SK-N-SH (cell line): ENCODE measurements around the gene HTT. TPM values are rescaled to one million over a fixed set of nuclear protein-coding genes. Genes with fewer than 3 reads are reported as not detected.

Experiments used
- CTCF ChIA-PET: fragments of 300-600, 350-600 bp; formaldehyde crosslinking; extraction: SDS; loops from one replicate; lab custom pipeline; 2021; lab: Yijun Ruan, JAX
- POLR2A ChIA-PET: fragments of 350-600 bp; sonication (Branson Sonifier 250); formaldehyde crosslinking; extraction: SDS; loops from one replicate; lab custom pipeline; 2020; ENCODE audit warnings: antibody characterized with exemption, inconsistent platforms; lab: Yijun Ruan, JAX
- DNase-seq: peaks from one replicate; pipeline ENCODE4 v3.0.0; 2012
- H2AFZ ChIP-seq: fragments of 200-600 bp; sonication (generic); 2 replicates; pipeline ENCODE4 v1.8.1; 2016; ENCODE audit warnings: antibody characterized with exemption, mild to moderate bottlenecking, low read depth
- H3F3A ChIP-seq: fragments of 200-600 bp; sonication (generic); replicated peaks from 2 replicates; pipeline ENCODE3; 2016; ENCODE audit warnings: antibody characterized with exemption, mild to moderate bottlenecking; ENCODE audit not compliant: insufficient read depth
- H3K27ac ChIP-seq, 2 experiments: fragments of 200-500 bp in 1 of 2; fragments of 200-600 bp in 1 of 2; sonication (Bioruptor generic) in 1 of 2; sonication (generic), shearing (Covaris generic) in 1 of 2; 2 replicates each; pipeline versions ENCODE4 v1.5.1 to v1.6.1; 2014 to 2016; ENCODE audit warnings: low read depth in 2 of 2, inconsistent platforms in 1 of 2, low read length in 1 of 2, mild to moderate bottlenecking in 1 of 2, mixed read lengths in 1 of 2
- H3K27me3 ChIP-seq: fragments of 200-600 bp; sonication (generic), shearing (Covaris generic); 2 replicates; pipeline ENCODE4 v1.6.1; 2016; ENCODE audit warnings: mixed run types; ENCODE audit not compliant: insufficient read depth
- H3K36me3 ChIP-seq, 2 experiments: fragments of 200-500 bp in 1 of 2; fragments of 200-600 bp in 1 of 2; sonication (Bioruptor generic) in 1 of 2; sonication (generic) in 1 of 2; replicated peaks in 1 of 2; 2 replicates each; pipeline versions ENCODE3 to v1.5.1; 2014 to 2016; ENCODE audit warnings: low read length in 1 of 2, mild to moderate bottlenecking in 1 of 2; ENCODE audit not compliant: insufficient read depth in 2 of 2, control insufficient read depth in 1 of 2
- H3K4me1 ChIP-seq, 2 experiments: fragments of 200-500 bp in 1 of 2; fragments of 200-600 bp in 1 of 2; sonication (Bioruptor generic) in 1 of 2; sonication (generic), shearing (Covaris generic) in 1 of 2; 2 replicates each; pipeline versions ENCODE4 v1.5.1 to v1.6.1; 2014 to 2016; ENCODE audit warnings: low read depth in 1 of 2, low read length in 1 of 2, mixed run types in 1 of 2; ENCODE audit not compliant: insufficient read depth in 2 of 2, control insufficient read depth in 1 of 2
- H3K4me2 ChIP-seq: fragments of 200-600 bp; sonication (generic), shearing (Covaris generic); 2 replicates; pipeline ENCODE4 v1.6.1; 2017; ENCODE audit warnings: mixed run types
- H3K4me3 ChIP-seq, 2 experiments: fragments of 200-500 bp in 1 of 2; fragments of 200-600 bp in 1 of 2; sonication (Bioruptor generic) in 1 of 2; sonication (generic), shearing (Covaris generic) in 1 of 2; 2 replicates each; pipeline versions ENCODE4 v1.5.1 to v1.8.1; 2014 to 2016; ENCODE audit warnings: low read depth in 2 of 2, inconsistent platforms in 1 of 2, low read length in 1 of 2, mild to moderate bottlenecking in 1 of 2, mixed read lengths in 1 of 2, moderate library complexity in 1 of 2
- H3K79me2 ChIP-seq: fragments of 200-600 bp; sonication (generic); 2 replicates; pipeline ENCODE4 v1.8.1; 2017; ENCODE audit warnings: mild to moderate bottlenecking; ENCODE audit not compliant: insufficient read depth
- H3K9ac ChIP-seq: fragments of 200-600 bp; sonication (generic); 2 replicates; pipeline ENCODE4 v1.6.1; 2017; ENCODE audit warnings: mixed run types
- H3K9me2 ChIP-seq: fragments of 200-600 bp; sonication (generic); 2 replicates; pipeline ENCODE4 v1.6.1; 2017; ENCODE audit warnings: mixed run types
- H3K9me3 ChIP-seq: fragments of 200-600 bp; sonication (generic); 2 replicates; pipeline ENCODE4 v1.6.1; 2017; ENCODE audit warnings: mixed run types, mild to moderate bottlenecking, moderate library complexity
- H4K20me1 ChIP-seq: fragments of 200-600 bp; sonication (generic); 2 replicates; pipeline ENCODE4 v1.6.1; 2017; ENCODE audit warnings: mild to moderate bottlenecking, mixed run types; ENCODE audit not compliant: insufficient read depth
- CHD2 ChIP-seq: fragments of 150-350 bp; IDR thresholded peaks from 2 replicates; pipeline ENCODE4 v1.6.1; 2018; ENCODE audit warnings: low read length; ENCODE audit not compliant: partially characterized antibody
- ELF1 ChIP-seq: IDR thresholded peaks from 2 replicates; pipeline ENCODE4 v1.4.0; 2012
- EP300 ChIP-seq, 2 experiments: IDR thresholded peaks; 2 replicates each; pipeline versions ENCODE4 v1.4.0 to v1.6.1; 2012; ENCODE audit warnings: borderline replicate concordance in 1 of 2, low read depth in 1 of 2, low read length in 1 of 2
- EZH2phosphoT487 ChIP-seq: fragments of 200-600 bp; sonication (generic); IDR thresholded peaks from 2 replicates; pipeline ENCODE4 v1.6.1; 2017; ENCODE audit warnings: low read depth, mixed run types, mild to moderate bottlenecking, antibody characterized with exemption, moderate library complexity, borderline replicate concordance
- FOSL2 ChIP-seq: IDR thresholded peaks from 2 replicates; pipeline ENCODE4 v1.4.0; 2012; ENCODE audit warnings: low read depth, mild to moderate bottlenecking, moderate library complexity, borderline replicate concordance
- FOXJ3 ChIP-seq: sonication (generic); formaldehyde crosslinking; IDR thresholded peaks from 2 replicates; pipeline ENCODE4 v1.5.1; 2020; ENCODE audit warnings: mild to moderate bottlenecking, missing genetic modification reagents
- GABPA ChIP-seq: IDR thresholded peaks from 2 replicates; pipeline ENCODE4 v1.4.0; 2012; ENCODE audit warnings: low read depth, mild to moderate bottlenecking
- GATA2 ChIP-seq: sonication (generic); formaldehyde crosslinking; IDR thresholded peaks from 2 replicates; pipeline ENCODE4 v1.5.0; 2020; ENCODE audit warnings: mild to moderate bottlenecking, missing genetic modification reagents
- JUND ChIP-seq: IDR thresholded peaks from 2 replicates; pipeline ENCODE4 v1.4.0; 2012
- NFIC ChIP-seq: IDR thresholded peaks from 2 replicates; pipeline ENCODE4 v1.4.0; 2012; ENCODE audit warnings: borderline replicate concordance
- POLR2AphosphoS5 ChIP-seq: IDR thresholded peaks from 2 replicates; pipeline ENCODE4 v1.6.1; 2012; ENCODE audit warnings: low read depth, low read length
- RFX5 ChIP-seq: IDR thresholded peaks from 2 replicates; pipeline ENCODE4 v1.6.1; 2012; ENCODE audit warnings: mild to moderate bottlenecking, improper control_type of control experiment, low read length
- RXRA ChIP-seq: IDR thresholded peaks from 2 replicates; pipeline ENCODE4 v1.4.0; 2012; ENCODE audit warnings: low read depth, mild to moderate bottlenecking, borderline replicate concordance
- TAF1 ChIP-seq: IDR thresholded peaks from 2 replicates; pipeline ENCODE4 v1.6.1; 2012; ENCODE audit warnings: low read depth, mild to moderate bottlenecking, low read length, moderate library complexity, borderline replicate concordance
- TCF12 ChIP-seq: IDR thresholded peaks from 2 replicates; pipeline ENCODE4 v1.4.0; 2012
- TEAD4 ChIP-seq: IDR thresholded peaks from 2 replicates; pipeline ENCODE4 v1.4.0; 2012; ENCODE audit warnings: mild to moderate bottlenecking, borderline replicate concordance; ENCODE audit not compliant: insufficient read depth
- WGBS: methylation state at CpG from one replicate; pipeline ENCODE4 v1.1.6; 2017; ENCODE audit warnings: low lambda C conversion rate; 5-methylcytosine and 5-hydroxymethylcytosine counted together
- polyA plus RNA-seq, 3 experiments: library from polyadenylated mRNA; depleted of rRNA; stranded (reverse); fragments of >200 nt; gene quantifications; 2 replicates each; pipeline ENCODE4 v1.2.3, GENCODE V29; 2012
- TF ChIP-seq, protein P1 (sequence below): fragments of 150-350 bp; IDR thresholded peaks from 2 replicates; pipeline ENCODE4 v1.6.1; 2016; ENCODE audit warnings: mild to moderate bottlenecking, low read depth, low read length
- TF ChIP-seq, protein P2 (sequence below): IDR thresholded peaks from 2 replicates; pipeline ENCODE4 v1.4.0; 2012; ENCODE audit warnings: low read depth, borderline replicate concordance
- TF ChIP-seq, protein P3 (sequence below): IDR thresholded peaks from 2 replicates; pipeline ENCODE4 v1.4.0; 2012; ENCODE audit warnings: low read depth
- TF ChIP-seq, protein P4 (sequence below): IDR thresholded peaks from 2 replicates; pipeline ENCODE4 v1.6.1; 2012; ENCODE audit warnings: mild to moderate bottlenecking, low read depth, low read length, moderate library complexity

HTT gene
- polyA plus RNA-seq, 1 of the 3 experiments (the other 2 are of a cell fraction): 11.3 TPM

DNA sequence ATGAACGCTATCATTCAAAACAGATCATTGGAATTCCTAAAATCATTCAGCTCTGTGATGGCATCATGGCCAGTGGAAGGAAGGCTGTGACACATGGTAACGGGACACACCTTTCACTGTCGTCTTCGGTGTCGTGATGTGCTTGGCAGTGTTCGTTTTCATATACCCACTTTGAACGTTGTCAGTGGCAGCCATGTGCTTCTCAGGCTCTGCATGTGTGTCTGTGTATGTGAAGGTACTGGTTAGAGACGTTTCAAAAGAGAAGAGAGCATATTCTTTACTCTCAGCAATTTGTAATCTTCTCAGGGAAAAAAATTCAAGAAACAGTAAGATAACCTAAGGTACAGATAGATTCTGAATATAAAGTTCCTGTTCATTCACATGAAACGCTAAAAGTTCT is 103.9 kb downstream of the HTT start:
- CTCF ChIA-PET: interaction anchor here (0.9 to 1.4 kb wide), 3 partner anchors 8 to 71 kb away, joined by 3 to 4 read pairs (median 3); no protein-coding TSS in a partner anchor
- H3K27me3 ChIP-seq: no peaks in the 10 kb centered on the region
- WGBS: 93% methylated on average over 9 of the region's 9 CpGs

More for the DNA sequence above, 103.9 kb downstream of the HTT start:
- H3K9me2 ChIP-seq: no peaks in the 10 kb centered on the region
- H3K27ac ChIP-seq: no peak overlapping the region
- H3K9ac ChIP-seq: no peak overlapping the region
- H3K79me2 ChIP-seq: no peaks in the 10 kb centered on the region
- H3K4me3 ChIP-seq: no peak overlapping the region
- POLR2A ChIA-PET: no interaction called here
- H3K36me3 ChIP-seq: peaks cover 37 to 66% of the 10 kb centered on the region in 2 experiments
- H2AFZ ChIP-seq: no peak overlapping the region
- no peaks in the 10 kb centered on the region for H3K9me3 ChIP-seq
- peaks cover 0 to 17% of the 10 kb centered on the region in 2 experiments; a peak in 2 of 4 replicates for H3K4me1 ChIP-seq
- no peaks in the 10 kb centered on the region for H4K20me1 ChIP-seq
- no peaks in the 10 kb centered on the region for H3F3A ChIP-seq
- no peak for TF ChIP-seq EP300 (IDR thresholded peaks at IDR 0.05; ENCODE audit: borderline replicate concordance in 1 of 2, low read depth in 1 of 2, low read length in 1 of 2)
- no peak for TF ChIP-seq JUND
- TF ChIP-seq GATA2 (CRISPR knock-in tag): no peak
- TF ChIP-seq NFIC: no peak
- TF ChIP-seq EZH2phosphoT487: no peak
- TF ChIP-seq RFX5: no peak
- TF ChIP-seq ELF1: no peak
- no peak for TF ChIP-seq RXRA
- no peak for TF ChIP-seq TAF1
- no peak for TF ChIP-seq GABPA
- no peak for TF ChIP-seq FOSL2
- no peak for TF ChIP-seq TEAD4
- TF ChIP-seq, protein P1, sequence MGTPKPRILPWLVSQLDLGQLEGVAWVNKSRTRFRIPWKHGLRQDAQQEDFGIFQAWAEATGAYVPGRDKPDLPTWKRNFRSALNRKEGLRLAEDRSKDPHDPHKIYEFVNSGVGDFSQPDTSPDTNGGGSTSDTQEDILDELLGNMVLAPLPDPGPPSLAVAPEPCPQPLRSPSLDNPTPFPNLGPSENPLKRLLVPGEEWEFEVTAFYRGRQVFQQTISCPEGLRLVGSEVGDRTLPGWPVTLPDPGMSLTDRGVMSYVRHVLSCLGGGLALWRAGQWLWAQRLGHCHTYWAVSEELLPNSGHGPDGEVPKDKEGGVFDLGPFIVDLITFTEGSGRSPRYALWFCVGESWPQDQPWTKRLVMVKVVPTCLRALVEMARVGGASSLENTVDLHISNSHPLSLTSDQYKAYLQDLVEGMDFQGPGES: no peak
- TF ChIP-seq TCF12: no peak
- no peak for TF ChIP-seq FOXJ3
- TF ChIP-seq POLR2AphosphoS5: no peak
- TF ChIP-seq, protein P2, sequence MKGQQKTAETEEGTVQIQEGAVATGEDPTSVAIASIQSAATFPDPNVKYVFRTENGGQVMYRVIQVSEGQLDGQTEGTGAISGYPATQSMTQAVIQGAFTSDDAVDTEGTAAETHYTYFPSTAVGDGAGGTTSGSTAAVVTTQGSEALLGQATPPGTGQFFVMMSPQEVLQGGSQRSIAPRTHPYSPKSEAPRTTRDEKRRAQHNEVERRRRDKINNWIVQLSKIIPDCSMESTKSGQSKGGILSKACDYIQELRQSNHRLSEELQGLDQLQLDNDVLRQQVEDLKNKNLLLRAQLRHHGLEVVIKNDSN: no peak
- TF ChIP-seq, protein P3, sequence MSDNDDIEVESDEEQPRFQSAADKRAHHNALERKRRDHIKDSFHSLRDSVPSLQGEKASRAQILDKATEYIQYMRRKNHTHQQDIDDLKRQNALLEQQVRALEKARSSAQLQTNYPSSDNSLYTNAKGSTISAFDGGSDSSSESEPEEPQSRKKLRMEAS: no peak
- TF ChIP-seq, protein P4, sequence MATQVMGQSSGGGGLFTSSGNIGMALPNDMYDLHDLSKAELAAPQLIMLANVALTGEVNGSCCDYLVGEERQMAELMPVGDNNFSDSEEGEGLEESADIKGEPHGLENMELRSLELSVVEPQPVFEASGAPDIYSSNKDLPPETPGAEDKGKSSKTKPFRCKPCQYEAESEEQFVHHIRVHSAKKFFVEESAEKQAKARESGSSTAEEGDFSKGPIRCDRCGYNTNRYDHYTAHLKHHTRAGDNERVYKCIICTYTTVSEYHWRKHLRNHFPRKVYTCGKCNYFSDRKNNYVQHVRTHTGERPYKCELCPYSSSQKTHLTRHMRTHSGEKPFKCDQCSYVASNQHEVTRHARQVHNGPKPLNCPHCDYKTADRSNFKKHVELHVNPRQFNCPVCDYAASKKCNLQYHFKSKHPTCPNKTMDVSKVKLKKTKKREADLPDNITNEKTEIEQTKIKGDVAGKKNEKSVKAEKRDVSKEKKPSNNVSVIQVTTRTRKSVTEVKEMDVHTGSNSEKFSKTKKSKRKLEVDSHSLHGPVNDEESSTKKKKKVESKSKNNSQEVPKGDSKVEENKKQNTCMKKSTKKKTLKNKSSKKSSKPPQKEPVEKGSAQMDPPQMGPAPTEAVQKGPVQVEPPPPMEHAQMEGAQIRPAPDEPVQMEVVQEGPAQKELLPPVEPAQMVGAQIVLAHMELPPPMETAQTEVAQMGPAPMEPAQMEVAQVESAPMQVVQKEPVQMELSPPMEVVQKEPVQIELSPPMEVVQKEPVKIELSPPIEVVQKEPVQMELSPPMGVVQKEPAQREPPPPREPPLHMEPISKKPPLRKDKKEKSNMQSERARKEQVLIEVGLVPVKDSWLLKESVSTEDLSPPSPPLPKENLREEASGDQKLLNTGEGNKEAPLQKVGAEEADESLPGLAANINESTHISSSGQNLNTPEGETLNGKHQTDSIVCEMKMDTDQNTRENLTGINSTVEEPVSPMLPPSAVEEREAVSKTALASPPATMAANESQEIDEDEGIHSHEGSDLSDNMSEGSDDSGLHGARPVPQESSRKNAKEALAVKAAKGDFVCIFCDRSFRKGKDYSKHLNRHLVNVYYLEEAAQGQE: no peak
- TF ChIP-seq CHD2: no peak
- DNase-seq: no peak
- H3K4me2 ChIP-seq: no peak overlapping the region
